ENCODE data around the gene CNTRL.

GRCh38 chr9:121138973-121139372 lies 64.2 kb downstream of the CNTRL start:
- no peak for TF ChIP-seq EZH2 (IDR thresholded peaks at IDR 0.05; ENCODE audit: borderline replicate concordance, low read length)
- no peak for TF ChIP-seq CTCF (IDR thresholded peaks at IDR 0.05; ENCODE audit: low read length)

Measured in OCI-LY1 (cell line).